ENCODE data around the gene UBE2I. TPM values are rescaled to one million over a fixed set of nuclear protein-coding genes. Genes with fewer than 3 reads are reported as not detected.

Gene UBE2I
- total and polyA plus RNA-seq, 2 of the 4 experiments (the other 2 are of a cell fraction) = 30.8 to 140 TPM

- H3K36me3 ChIP-seq (ENCODE audit: control insufficient read depth, insufficient read depth, low read length) = peaks cover 25% of the 10 kb centered on the region
- peaks cover 20% of the 10 kb centered on the region for H4K20me1 ChIP-seq (ENCODE audit: insufficient read depth, low read length)
- H4K8ac ChIP-seq (ENCODE audit: low read depth in 2 of 2, low read length in 2 of 2) = peak overlapping the region; percentile 57 to 79
- 0 out of 2 replicates have a peak overlapping the region, but pooled peaks have one; percentile 29 for H3K14ac ChIP-seq (replicated peaks; ENCODE audit: low read depth, low read length)
- no peak overlapping the region for H3K18ac ChIP-seq (ENCODE audit: low read depth, low read length)
- dilution Hi-C loops (cut with HindIII; ENCODE audit: low sequenced_read_pairs, unreplicated experiment) (no loop called here), in situ Hi-C loops (cut with MboI; ENCODE audit: low sequenced_read_pairs) (no loop called here), intact Hi-C loops (cut with micrococcal nuclease) (no loop called here)
- no peak overlapping the region for H2BK20ac ChIP-seq (ENCODE audit: low read depth, low read length)
- ChIA-PET CTCF (no interaction called here), POLR2A (ENCODE audit: unreplicated experiment) (no interaction called here)
- peak overlapping the region; percentile 99 for H2AK9ac ChIP-seq (replicated peaks; ENCODE audit: low read depth, low read length, poor library complexity)
- H2AK5ac ChIP-seq (ENCODE audit: low read depth, low read length) = peak overlapping the region; percentile 91; the same call in 1 of the 2 replicates
- H2BK120ac ChIP-seq (ENCODE audit: low read depth, low read length) = no peak overlapping the region
- H3K9me1 ChIP-seq (ENCODE audit: insufficient read depth, low read length) = no peaks in the 10 kb centered on the region
- no peaks in the 10 kb centered on the region for H3K27me3 ChIP-seq (ENCODE audit: control insufficient read depth, insufficient read depth, low read length)
- H4K5ac ChIP-seq (ENCODE audit: low read depth, low read length) = peak overlapping the region; percentile 48
- 0 out of 2 replicates have a peak overlapping the region, but pooled peaks have one; percentile 57 for H3K56ac ChIP-seq (ENCODE audit: extremely low read depth, insufficient read depth, low read length)
- no peak overlapping the region for H2BK15ac ChIP-seq (ENCODE audit: low read depth, low read length)
- H3K27ac ChIP-seq (ENCODE audit: insufficient read depth, low read length) = peak overlapping the region; percentile 56
- TF ChIP-seq BHLHE40 (IDR thresholded peaks at IDR 0.05; ENCODE audit: low read depth, low read length) (no peak), USF2 (IDR thresholded peaks at IDR 0.05; ENCODE audit: low read depth, low read length) (0 out of 2 replicates have a peak, but pooled peaks have one; percentile 5), MXI1 (IDR thresholded peaks at IDR 0.05; ENCODE audit: borderline replicate concordance, low read depth, low read length) (peak; percentile 71; the same call in 1 of the 2 replicates)
- H3K79me1 ChIP-seq (ENCODE audit: low read depth in 1 of 2, low read length in 2 of 2) = peaks cover 28 to 63% of the 10 kb centered on the region in 2 experiments
- peak overlapping the region; percentile 82 for H3K23ac ChIP-seq (ENCODE audit: low read depth, low read length)
- peak overlapping the region; percentile 93 for H3K9ac ChIP-seq (ENCODE audit: low read depth, low read length)
- peak overlapping the region; percentile 61 for H2BK5ac ChIP-seq (ENCODE audit: low read depth, low read length, poor library complexity, severe bottlenecking)
- H3K9me3 ChIP-seq (ENCODE audit: control insufficient read depth, insufficient read depth, low read length) = no peaks in the 10 kb centered on the region
- peak overlapping the region; percentile 80 for H3K4ac ChIP-seq (ENCODE audit: low read depth, low read length)
- peak overlapping the region; percentile 82 for H3K4me3 ChIP-seq (ENCODE audit: insufficient read depth, low read depth, low read length)
- H4K91ac ChIP-seq (ENCODE audit: insufficient read depth, low read depth, low read length) = peak overlapping the region; percentile 57; the same call in 1 of the 2 replicates
- peak; percentile 31 for ATAC-seq (ENCODE audit: low read depth)
- peak overlapping the region; percentile 99 for H3K4me2 ChIP-seq (ENCODE audit: low read depth, low read length)
- 2% methylated on average over 10 of the region's 35 CpGs; no CpG with 5 or more reads in 1 of the 2 experiments for WGBS, 2 experiments (ENCODE audit: extremely low coverage in 2 of 2, insufficient read length in 1 of 2)
- BruUV-seq (replicated peaks) = no TSS peak
- H2AFZ ChIP-seq (replicated peaks; ENCODE audit: low read length, poor library complexity) = peak overlapping the region; percentile 99
- no peak for DNase-seq
- peaks cover 9% of the 10 kb centered on the region for H3K4me1 ChIP-seq (ENCODE audit: control insufficient read depth, insufficient read depth, low read length)
These were observed 41.8 kb downstream of the UBE2I start for GRCh38 chr16:1351215-1351581.
